ENCODE results near the gene GPR55. TPM values are rescaled to one million over a fixed set of nuclear protein-coding genes. Genes with fewer than 3 reads are reported as not detected.

GPR55 gene
- total RNA-seq, 1 experiment from 2014 or later = not detected

GRCh38 chr2:230886206-230886605, 38.8 kb downstream of the GPR55 start:
- Histone ChIP-seq H3K79me2 (ENCODE audit: insufficient read depth, low read length) (no peaks in the 10 kb centered on the region), H3K4me1 (ENCODE audit: control insufficient read depth in 1 of 2, insufficient read depth in 2 of 2, low read length in 2 of 2) (no peaks in the 10 kb centered on the region), H3K4me3 (replicated peaks in 1 of 2; ENCODE audit: low read depth in 1 of 2, low read length in 2 of 2) (no peak overlapping the region), H3K9ac (ENCODE audit: low read length) (no peak overlapping the region), H4K20me1 (ENCODE audit: insufficient read depth) (no peaks in the 10 kb centered on the region), H3K27ac (ENCODE audit: low read depth, low read length) (no peak overlapping the region), H3K4me2 (ENCODE audit: low read length) (no peak overlapping the region), H3K9me2 (ENCODE audit: insufficient read depth) (no peaks in the 10 kb centered on the region), H2AFZ (ENCODE audit: low read depth, low read length, poor library complexity, severe bottlenecking) (no peak overlapping the region), H3K27me3 (ENCODE audit: insufficient read depth, low read length) (no peaks in the 10 kb centered on the region), H3K36me3 (ENCODE audit: control insufficient read depth in 1 of 2, insufficient read depth in 2 of 2, low read length in 2 of 2) (no peaks in the 10 kb centered on the region), H3K9me3 (ENCODE audit: control insufficient read depth in 1 of 2, insufficient read depth in 1 of 2, low read depth in 1 of 2, low read length in 2 of 2) (no peaks in the 10 kb centered on the region)
- intact Hi-C loops (cut with micrococcal nuclease) = no loop called here
- CTCF ChIA-PET = no interaction called here
- no peak for ATAC-seq
- DNase-seq (ENCODE audit: low read depth, low spot score) = no peak
- POLR2A ChIA-PET = no interaction called here
- TF ChIP-seq EGR1 (IDR thresholded peaks at IDR 0.05; ENCODE audit: low read depth) = no peak
- BruUV-seq (replicated peaks) = no TSS peak
- RAD21 ChIA-PET (ENCODE audit: low non-redundant PET in 1 of 2, low total read pairs in 2 of 2, uncharacterized antibody in 2 of 2, unreplicated experiment in 2 of 2) = no interaction called here

- Histone ChIP-seq H2AFZ (ENCODE audit: low read depth, low read length, poor library complexity, severe bottlenecking) (no peak overlapping the region), H3K4me2 (ENCODE audit: low read length) (no peak overlapping the region), H3K9ac (ENCODE audit: low read length) (no peak overlapping the region), H3K27me3 (ENCODE audit: insufficient read depth, low read length) (no peaks in the 10 kb centered on the region), H3K79me2 (ENCODE audit: insufficient read depth, low read length) (no peaks in the 10 kb centered on the region), H3K4me1 (ENCODE audit: control insufficient read depth in 1 of 2, insufficient read depth in 2 of 2, low read length in 2 of 2) (no peaks in the 10 kb centered on the region), H3K4me3 (replicated peaks in 1 of 2; ENCODE audit: low read depth in 1 of 2, low read length in 2 of 2) (no peak overlapping the region), H4K20me1 (ENCODE audit: insufficient read depth) (no peaks in the 10 kb centered on the region), H3K9me3 (ENCODE audit: control insufficient read depth in 1 of 2, insufficient read depth in 1 of 2, low read depth in 1 of 2, low read length in 2 of 2) (no peaks in the 10 kb centered on the region), H3K27ac (ENCODE audit: low read depth, low read length) (no peak overlapping the region), H3K36me3 (ENCODE audit: control insufficient read depth in 1 of 2, insufficient read depth in 2 of 2, low read length in 2 of 2) (no peaks in the 10 kb centered on the region), H3K9me2 (ENCODE audit: insufficient read depth) (no peaks in the 10 kb centered on the region)
- TF ChIP-seq RAD21 (IDR thresholded peaks at IDR 0.05; ENCODE audit: low read depth) (no peak), CBX3 (IDR thresholded peaks at IDR 0.05; ENCODE audit: low read depth) (no peak)
- RAD21 ChIA-PET (ENCODE audit: low non-redundant PET in 1 of 2, low total read pairs in 2 of 2, uncharacterized antibody in 2 of 2, unreplicated experiment in 2 of 2) = no interaction called here
- intact Hi-C loops (cut with micrococcal nuclease) = no loop called here
- DNase-seq (ENCODE audit: low read depth, low spot score) (no peak), ATAC-seq (no peak)
- BruUV-seq (replicated peaks) = no TSS peak
- CTCF ChIA-PET = no interaction called here
- POLR2A ChIA-PET = no interaction called here
Observed at GRCh38 chr2:230885463-230886130, 39.4 kb downstream of the GPR55 start.

DNA sequence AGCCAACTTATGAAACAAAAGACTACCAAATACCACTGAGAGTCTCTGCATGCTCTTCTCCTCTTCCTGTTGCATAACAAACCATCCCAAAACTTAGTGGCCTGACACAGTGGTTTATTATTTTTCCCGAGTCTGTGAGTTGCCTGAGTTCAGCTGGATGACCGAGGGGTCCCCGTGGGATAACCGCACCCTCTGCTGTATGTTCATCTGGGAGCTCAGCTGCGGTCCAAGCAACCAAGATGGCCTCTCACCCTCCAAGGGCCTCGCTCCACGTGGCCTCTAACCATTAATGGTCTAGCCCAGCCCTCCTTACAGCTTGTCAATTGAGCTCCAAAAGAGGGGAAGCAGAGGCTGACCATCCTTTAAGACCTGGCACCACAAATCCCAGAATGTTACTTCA, 43.2 kb downstream of the GPR55 start:
- Histone ChIP-seq H3K9me2 (ENCODE audit: insufficient read depth) (no peaks in the 10 kb centered on the region), H3K79me2 (ENCODE audit: insufficient read depth, low read length) (no peaks in the 10 kb centered on the region), H4K20me1 (ENCODE audit: insufficient read depth) (no peaks in the 10 kb centered on the region), H2AFZ (ENCODE audit: low read depth, low read length, poor library complexity, severe bottlenecking) (no peak overlapping the region), H3K4me1 (ENCODE audit: control insufficient read depth in 1 of 2, insufficient read depth in 2 of 2, low read length in 2 of 2) (no peaks in the 10 kb centered on the region), H3K36me3 (ENCODE audit: control insufficient read depth in 1 of 2, insufficient read depth in 2 of 2, low read length in 2 of 2) (peaks cover 6 to 12% of the 10 kb centered on the region in 2 experiments; a peak in 2 of 4 replicates), H3K27ac (ENCODE audit: low read depth, low read length) (no peak overlapping the region), H3K9ac (ENCODE audit: low read length) (no peak overlapping the region), H3K9me3 (ENCODE audit: control insufficient read depth in 1 of 2, insufficient read depth in 1 of 2, low read depth in 1 of 2, low read length in 2 of 2) (no peaks in the 10 kb centered on the region), H3K4me2 (ENCODE audit: low read length) (no peak overlapping the region), H3K4me3 (replicated peaks in 1 of 2; ENCODE audit: low read depth in 1 of 2, low read length in 2 of 2) (no peak overlapping the region), H3K27me3 (ENCODE audit: insufficient read depth, low read length) (no peaks in the 10 kb centered on the region)
- no peak for DNase-seq (ENCODE audit: low read depth, low spot score)
- TF ChIP-seq RAD21 (IDR thresholded peaks at IDR 0.05; ENCODE audit: low read depth) = no peak
- no peak for TF ChIP-seq EGR1 (IDR thresholded peaks at IDR 0.05; ENCODE audit: low read depth)
- no peak for TF ChIP-seq EZH2 (IDR thresholded peaks at IDR 0.05)
- no peak for TF ChIP-seq CEBPB (IDR thresholded peaks at IDR 0.05; ENCODE audit: low read depth)
- TF ChIP-seq ZFX (IDR thresholded peaks at IDR 0.05) = no peak
- no peak for TF ChIP-seq SIN3A (IDR thresholded peaks at IDR 0.05; ENCODE audit: low read depth)
- TF ChIP-seq TCF7L2 (IDR thresholded peaks at IDR 0.05; ENCODE audit: borderline replicate concordance, extremely low read depth, insufficient read depth, insufficient read length) = no peak
- RAD21 ChIA-PET (ENCODE audit: low non-redundant PET in 1 of 2, low total read pairs in 2 of 2, uncharacterized antibody in 2 of 2, unreplicated experiment in 2 of 2) = no interaction called here
- ATAC-seq = no peak
- POLR2A ChIA-PET = no interaction called here
- intact Hi-C loops (cut with micrococcal nuclease) = no loop called here
- no TSS peak for BruUV-seq (replicated peaks)
- CTCF ChIA-PET = no interaction called here

Measured in HCT116 (cell line).